ENCODE results near the gene DAZAP1. TPM values are rescaled to one million over a fixed set of nuclear protein-coding genes. Genes with fewer than 3 reads are reported as not detected.

DAZAP1 gene
- total RNA-seq, 2 donors from 2014 or later, result 233 to 282 TPM

- no peak overlapping the region for H3K4me3 Mint-ChIP-seq
- DNase-seq (ENCODE audit: low spot score), result no peak
Measured at GRCh38 chr19:1369214-1369805, 38.1 kb upstream of the DAZAP1 start.

DNA sequence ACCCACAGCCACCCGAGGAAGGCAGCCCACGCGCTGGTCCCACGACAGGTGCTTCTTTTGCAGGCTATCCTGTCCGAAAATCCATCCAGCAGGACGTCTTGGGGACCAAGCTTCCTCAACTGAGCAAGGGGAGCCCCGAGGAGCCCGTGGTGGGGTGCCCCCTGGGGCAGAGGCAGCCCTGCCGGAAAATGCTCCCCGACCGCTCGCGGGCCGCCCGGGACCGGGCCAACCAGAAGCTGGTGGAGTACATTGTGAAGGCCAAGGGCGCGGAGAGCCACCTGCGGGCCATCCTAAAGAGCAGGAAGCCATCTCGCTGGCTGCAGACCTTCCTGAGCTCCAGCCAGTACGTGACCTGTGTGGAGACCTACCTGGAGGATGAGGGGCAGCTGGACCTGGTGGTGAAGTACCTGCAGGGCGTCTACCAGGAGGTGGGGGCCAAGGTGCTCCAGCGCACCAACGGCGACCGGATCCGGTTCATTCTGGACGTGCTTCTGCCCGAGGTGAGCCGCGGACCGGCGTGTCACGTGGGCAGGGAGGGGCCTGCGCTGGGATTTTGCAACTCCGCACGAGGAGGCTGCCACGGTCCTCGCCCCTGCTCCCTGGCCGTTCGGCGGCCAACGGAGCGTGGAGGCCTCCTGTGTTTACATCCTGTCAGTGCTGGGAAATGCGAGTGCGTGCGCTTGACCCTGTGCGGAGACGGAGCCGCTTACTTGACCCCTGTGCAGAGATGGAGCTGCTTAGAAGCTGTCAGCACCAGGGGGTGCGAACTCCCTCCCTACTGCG lies 36.6 kb upstream of the DAZAP1 start:
- no peak overlapping the region for H3K4me3 Mint-ChIP-seq
- no peak for DNase-seq (ENCODE audit: low spot score)
- H3K27ac Mint-ChIP-seq, result no peak overlapping the region
- no peaks in the 10 kb centered on the region for H3K36me3 Mint-ChIP-seq
- H3K4me1 Mint-ChIP-seq (ENCODE audit: low read depth in 2 of 2), result peaks cover 0 to 13% of the 10 kb centered on the region in 2 donors
- no peak for ATAC-seq
- no peaks in the 10 kb centered on the region for H3K9me3 Mint-ChIP-seq
- H3K27me3 Mint-ChIP-seq, result no peaks in the 10 kb centered on the region

More at GRCh38 chr19:1369214-1369805, 38.1 kb upstream of the DAZAP1 start:
- Mint-ChIP-seq H3K27me3 (no peaks in the 10 kb centered on the region), H3K27ac (no peak overlapping the region), H3K36me3 (no peaks in the 10 kb centered on the region), H3K9me3 (no peaks in the 10 kb centered on the region), H3K4me1 (ENCODE audit: low read depth in 2 of 2) (peaks cover 12 to 19% of the 10 kb centered on the region in 2 donors)
- ATAC-seq, result no peak

- H3K4me1 Mint-ChIP-seq (ENCODE audit: low read depth in 2 of 2), result no peaks in the 10 kb centered on the region
- no peak overlapping the region for H3K4me3 Mint-ChIP-seq
Measured at GRCh38 chr19:1373042-1373533, 34.3 kb upstream of the DAZAP1 start.

GRCh38 chr19:1373534-1374249 lies 33.7 kb upstream of the DAZAP1 start:
- Mint-ChIP-seq H3K9me3 (no peaks in the 10 kb centered on the region), H3K36me3 (no peaks in the 10 kb centered on the region), H3K27ac (no peak overlapping the region), H3K4me3 (no peak overlapping the region), H3K27me3 (no peaks in the 10 kb centered on the region), H3K4me1 (ENCODE audit: low read depth in 2 of 2) (no peaks in the 10 kb centered on the region)
- no peak for ATAC-seq
- DNase-seq (ENCODE audit: low spot score), result no peak

More at GRCh38 chr19:1373042-1373533, 34.3 kb upstream of the DAZAP1 start:
- Mint-ChIP-seq H3K27ac (no peak overlapping the region), H3K27me3 (no peaks in the 10 kb centered on the region), H3K9me3 (no peaks in the 10 kb centered on the region), H3K36me3 (no peaks in the 10 kb centered on the region)
- ATAC-seq (no peak), DNase-seq (ENCODE audit: low spot score) (no peak)

DNA sequence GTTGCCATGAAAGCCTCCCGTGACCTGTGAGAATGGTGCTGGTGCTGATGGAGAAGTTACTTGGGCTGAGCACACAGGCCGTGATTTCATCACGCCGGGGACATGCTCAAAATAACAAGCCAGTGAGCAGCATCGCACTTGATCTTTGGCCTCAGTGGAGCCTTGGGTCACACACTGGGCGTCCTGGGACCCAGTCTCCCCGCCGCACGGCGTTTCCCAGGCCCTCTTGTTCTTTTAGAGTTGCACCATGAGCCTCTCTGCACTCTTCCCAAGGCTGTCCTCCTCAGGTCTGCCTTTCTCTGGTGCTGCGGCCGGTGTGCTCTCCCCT lies 33.2 kb upstream of the DAZAP1 start:
- Mint-ChIP-seq H3K4me1 (ENCODE audit: low read depth in 2 of 2) (no peaks in the 10 kb centered on the region), H3K9me3 (no peaks in the 10 kb centered on the region), H3K36me3 (no peaks in the 10 kb centered on the region), H3K4me3 (no peak overlapping the region), H3K27me3 (no peaks in the 10 kb centered on the region), H3K27ac (no peak overlapping the region)
- ATAC-seq (no peak), DNase-seq (ENCODE audit: low spot score) (no peak)

DNA sequence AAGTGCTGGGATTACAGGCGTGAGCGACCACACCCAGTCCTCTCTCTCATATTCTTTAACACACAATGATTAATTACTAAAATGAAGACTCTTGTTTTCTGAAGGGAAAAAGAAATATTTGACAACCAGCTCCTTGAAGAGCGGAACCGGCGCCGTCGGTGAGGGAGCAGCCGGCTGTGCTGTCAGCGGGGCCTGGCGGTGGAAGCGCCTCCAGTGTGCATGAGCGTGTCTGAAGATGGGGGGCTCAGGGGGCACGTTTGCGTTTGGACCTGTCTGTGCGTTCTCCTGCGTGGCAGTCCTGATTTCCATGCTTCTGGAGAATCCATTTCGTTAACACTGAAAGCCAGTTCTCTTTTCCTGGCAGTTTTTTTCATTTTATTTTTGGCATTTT lies 31.0 kb upstream of the DAZAP1 start:
- no peak overlapping the region for H3K27ac Mint-ChIP-seq
- H3K4me3 Mint-ChIP-seq, result no peak overlapping the region
- no peaks in the 10 kb centered on the region for H3K4me1 Mint-ChIP-seq (ENCODE audit: low read depth in 2 of 2)
- H3K27me3 Mint-ChIP-seq, result no peaks in the 10 kb centered on the region
- H3K9me3 Mint-ChIP-seq, result no peaks in the 10 kb centered on the region
- no peaks in the 10 kb centered on the region for H3K36me3 Mint-ChIP-seq
- ATAC-seq (no peak), DNase-seq (ENCODE audit: low spot score) (no peak)

GRCh38 chr19:1377176-1377964 lies 30.0 kb upstream of the DAZAP1 start:
- H3K4me1 Mint-ChIP-seq (ENCODE audit: low read depth in 2 of 2), result no peaks in the 10 kb centered on the region
- H3K27me3 Mint-ChIP-seq, result no peaks in the 10 kb centered on the region
- DNase-seq (ENCODE audit: low spot score) (no peak), ATAC-seq (no peak)
- no peaks in the 10 kb centered on the region for H3K36me3 Mint-ChIP-seq
- H3K4me3 Mint-ChIP-seq, result no peak overlapping the region
- H3K27ac Mint-ChIP-seq, result no peak overlapping the region
- no peaks in the 10 kb centered on the region for H3K9me3 Mint-ChIP-seq

- no peak for ATAC-seq
- H3K27me3 Mint-ChIP-seq, result no peaks in the 10 kb centered on the region
- no peak for DNase-seq (ENCODE audit: low spot score)
- no peak overlapping the region for H3K27ac Mint-ChIP-seq
- no peaks in the 10 kb centered on the region for H3K36me3 Mint-ChIP-seq
- H3K9me3 Mint-ChIP-seq, result no peaks in the 10 kb centered on the region
- peaks cover 5 to 6% of the 10 kb centered on the region in 2 donors for H3K4me1 Mint-ChIP-seq (ENCODE audit: low read depth in 2 of 2)
- no peak overlapping the region for H3K4me3 Mint-ChIP-seq
Measured at GRCh38 chr19:1377965-1378785, 29.2 kb upstream of the DAZAP1 start.

GRCh38 chr19:1379126-1379905 lies 28.1 kb upstream of the DAZAP1 start:
- Mint-ChIP-seq H3K27ac (no peak overlapping the region), H3K27me3 (no peaks in the 10 kb centered on the region), H3K4me3 (no peak overlapping the region), H3K9me3 (no peaks in the 10 kb centered on the region), H3K36me3 (no peaks in the 10 kb centered on the region), H3K4me1 (ENCODE audit: low read depth in 2 of 2) (peaks cover 11 to 12% of the 10 kb centered on the region in 2 donors)
- DNase-seq (ENCODE audit: low spot score), result no peak
- ATAC-seq, result no peak

GRCh38 chr19:1379961-1380489 lies 27.4 kb upstream of the DAZAP1 start:
- no peak overlapping the region for H3K27ac Mint-ChIP-seq
- no peak for ATAC-seq
- H3K9me3 Mint-ChIP-seq, result no peaks in the 10 kb centered on the region
- peaks cover 14 to 16% of the 10 kb centered on the region in 2 donors for H3K4me1 Mint-ChIP-seq (ENCODE audit: low read depth in 2 of 2)
- no peaks in the 10 kb centered on the region for H3K27me3 Mint-ChIP-seq
- no peak overlapping the region for H3K4me3 Mint-ChIP-seq
- H3K36me3 Mint-ChIP-seq, result no peaks in the 10 kb centered on the region
- no peak for DNase-seq (ENCODE audit: low spot score)

DNA sequence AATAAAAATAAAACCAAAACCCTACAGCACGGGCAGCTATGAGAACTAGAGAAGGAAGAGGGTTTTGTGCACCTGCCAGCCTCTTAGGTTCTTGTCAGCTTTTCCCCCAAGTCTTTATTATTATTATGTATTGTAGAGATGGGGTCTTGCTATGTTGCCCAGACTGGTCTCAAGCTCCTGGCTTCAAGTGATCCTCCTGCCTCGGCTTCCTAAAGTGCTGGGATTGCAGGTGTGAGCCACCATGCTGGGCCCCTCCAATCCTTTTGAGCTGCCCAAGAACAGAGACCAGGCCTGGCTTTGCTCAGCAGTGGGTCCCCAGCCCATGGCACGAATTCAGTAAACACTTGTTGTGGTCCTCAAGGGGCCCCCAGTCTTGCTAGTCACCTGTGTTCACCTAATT lies 25.1 kb upstream of the DAZAP1 start:
- no peak overlapping the region for H3K4me3 Mint-ChIP-seq
- H3K27me3 Mint-ChIP-seq, result no peaks in the 10 kb centered on the region
- no peaks in the 10 kb centered on the region for H3K9me3 Mint-ChIP-seq
- no peak overlapping the region for H3K27ac Mint-ChIP-seq
- DNase-seq (ENCODE audit: low spot score) (no peak), ATAC-seq (no peak)
- H3K36me3 Mint-ChIP-seq, result no peaks in the 10 kb centered on the region
- peaks cover 16 to 22% of the 10 kb centered on the region in 2 donors for H3K4me1 Mint-ChIP-seq (ENCODE audit: low read depth in 2 of 2)

- DNase-seq (ENCODE audit: low spot score), result no peak
- no peak for ATAC-seq
Measured at GRCh38 chr19:1383017-1383311, 24.4 kb upstream of the DAZAP1 start.

More at GRCh38 chr19:1383017-1383311, 24.4 kb upstream of the DAZAP1 start:
- H3K4me3 Mint-ChIP-seq, result peak overlapping the region; percentile 85
- peaks cover 16 to 22% of the 10 kb centered on the region in 2 donors for H3K4me1 Mint-ChIP-seq (ENCODE audit: low read depth in 2 of 2)
- no peaks in the 10 kb centered on the region for H3K9me3 Mint-ChIP-seq
- H3K27ac Mint-ChIP-seq, result peak overlapping the region; percentile 99 to 100
- no peaks in the 10 kb centered on the region for H3K36me3 Mint-ChIP-seq
- H3K27me3 Mint-ChIP-seq, result no peaks in the 10 kb centered on the region

Data from natural killer cell treated with Interleukin-12 subunit alpha and Interleukin-12 subunit beta and Interleukin-15 and Interleukin-18, amount 100 ng/mL, for 72 hours (primary cell).